HepG2 (cell line): Measurements from ENCODE around the gene CD28. TPM values are rescaled to one million over a fixed set of nuclear protein-coding genes. Genes with fewer than 3 reads are reported as not detected.

Experiments
- ATAC-seq: fragments of 200-7000 bp; cut with Tn5 transposase; 3 replicates; pipeline ENCODE4 v1.9.1; 2020; ENCODE audit warnings: mild to moderate bottlenecking, moderate library complexity
- BruUV-seq: library from RNA; stranded (reverse); fragments of 400-500 nt; replicated peaks from 2 replicates; lab custom pipeline; 2021; lab: Mats Ljungman, UMichigan
- CTCF ChIA-PET: fragments of 300-600 bp; formaldehyde crosslinking; extraction: SDS; loops from one replicate; lab custom pipeline; 2021; ENCODE audit warnings: low total read pairs, inconsistent platforms, low intra/inter-chr PET ratio; lab: Yijun Ruan, JAX
- POLR2A ChIA-PET: fragments of 350-600 bp; sonication (Branson Sonifier 250); formaldehyde crosslinking; loops from one replicate; lab custom pipeline; 2020; ENCODE audit warnings: antibody characterized with exemption, inconsistent platforms; lab: Yijun Ruan, JAX
- DNase-seq: peaks from one replicate; pipeline ENCODE4 v3.0.0-alpha.2; 2015; ENCODE audit warnings: low spot score
- FAIRE-seq: peaks from 3 replicates; lab custom pipeline; 2011; peaks lifted over from hg19 to GRCh38; lab: Jason Lieb, UNC
- H2AFZ ChIP-seq: one replicate; pipeline ENCODE4 v1.6.1; 2011; ENCODE audit warnings: low read length, inconsistent platforms
- H3K27ac ChIP-seq: fragments of 300-600 bp; 3 replicates; pipeline ENCODE4 v1.8.0; 2011; ENCODE audit warnings: mixed run types, mild to moderate bottlenecking, mixed read lengths, low read length, inconsistent platforms; ENCODE audit not compliant: insufficient read depth; ENCODE audit errors: extremely low read length
- H3K27me3 ChIP-seq, 2 experiments: fragments of 200-600 bp in 1 of 2; 2 replicates in 1 of 2; 3 replicates in 1 of 2; pipeline versions ENCODE4 v1.6.0 to v1.8.0; 2011; ENCODE audit warnings: low read length in 2 of 2, mild to moderate bottlenecking in 2 of 2, moderate library complexity in 2 of 2, inconsistent platforms in 1 of 2; ENCODE audit not compliant: insufficient read depth in 2 of 2, control insufficient read depth in 1 of 2
- H3K36me3 ChIP-seq, 2 experiments: fragments of 200-600 bp in 1 of 2; replicated peaks in 1 of 2; 2 replicates in 1 of 2; 3 replicates in 1 of 2; pipeline versions ENCODE4 v1.5.1 to v1.8.0; 2011; ENCODE audit warnings: low read length in 2 of 2, inconsistent platforms in 1 of 2; ENCODE audit not compliant: insufficient read depth in 2 of 2, control insufficient read depth in 1 of 2
- H3K4me1 ChIP-seq: 2 replicates; pipeline ENCODE4 v1.5.1; 2012; ENCODE audit warnings: low read length, inconsistent platforms; ENCODE audit not compliant: insufficient read depth
- H3K4me2 ChIP-seq: 2 replicates; pipeline ENCODE4 v1.6.0; 2011; ENCODE audit warnings: low read depth, low read length, inconsistent platforms
- H3K4me3 ChIP-seq, 3 experiments: fragments of 200-600 bp in 1 of 3; sonication (generic), shearing (Covaris generic) in 1 of 3; replicated peaks in 1 of 3; 2 replicates each; pipeline ENCODE4 v1.5.1; 2011 to 2016; ENCODE audit warnings: low read length in 3 of 3, inconsistent platforms in 2 of 3, low read depth in 2 of 3, mild to moderate bottlenecking in 2 of 3, control low read depth in 1 of 3, mixed read lengths in 1 of 3; ENCODE audit not compliant: insufficient read depth in 1 of 3
- H3K79me2 ChIP-seq: one replicate; pipeline ENCODE4 v1.6.1; 2011; ENCODE audit warnings: low read length, inconsistent platforms; ENCODE audit not compliant: insufficient read depth
- H3K9ac ChIP-seq: 2 replicates; pipeline ENCODE4 v1.6.0; 2011; ENCODE audit warnings: mild to moderate bottlenecking, low read depth, low read length, inconsistent platforms; ENCODE audit not compliant: insufficient read depth
- H3K9me3 ChIP-seq: 2 replicates; pipeline ENCODE4 v1.5.1; 2012; ENCODE audit warnings: mild to moderate bottlenecking, low read length
- H4K20me1 ChIP-seq: 2 replicates; pipeline ENCODE4 v1.6.0; 2011; ENCODE audit warnings: inconsistent platforms, mild to moderate bottlenecking, low read length, moderate library complexity; ENCODE audit not compliant: insufficient read depth
- CREB1 ChIP-seq, 2 experiments: fragments of 450-650 bp in 1 of 2; IDR thresholded peaks; 2 replicates each; pipeline ENCODE4 v1.6.1; 2016 to 2017; ENCODE audit warnings: control low read depth in 1 of 2, mild to moderate bottlenecking in 1 of 2, missing compliant biosample characterization in 1 of 2, missing genetic modification characterization in 1 of 2
- GLI4 ChIP-seq: sonication (generic); formaldehyde crosslinking; IDR thresholded peaks from 2 replicates; pipeline ENCODE4 v1.5.1; 2020; ENCODE audit warnings: missing genetic modification reagents, mild to moderate bottlenecking, moderate library complexity, borderline replicate concordance
- IKZF4 ChIP-seq: sonication (generic); formaldehyde crosslinking; IDR thresholded peaks from 2 replicates; pipeline ENCODE4 v1.5.1; 2020; ENCODE audit warnings: borderline replicate concordance, mild to moderate bottlenecking, low read depth, missing genetic modification reagents; ENCODE audit errors: not compliant biosample characterization
- MATR3 ChIP-seq: sonication (generic); formaldehyde crosslinking; IDR thresholded peaks from 2 replicates; pipeline ENCODE4 v1.4.0; 2020; ENCODE audit warnings: missing genetic modification reagents
- NAIF1 ChIP-seq: sonication (generic); formaldehyde crosslinking; IDR thresholded peaks from 2 replicates; pipeline ENCODE4 v1.5.0; 2020; ENCODE audit warnings: mild to moderate bottlenecking, missing genetic modification reagents, borderline replicate concordance
- ZNF101 ChIP-seq: sonication (generic); formaldehyde crosslinking; IDR thresholded peaks from 2 replicates; pipeline ENCODE4 v1.4.0; 2020; ENCODE audit warnings: mild to moderate bottlenecking, low read depth, missing genetic modification reagents, borderline replicate concordance
- ZNF251 ChIP-seq: sonication (generic); formaldehyde crosslinking; IDR thresholded peaks from 2 replicates; pipeline ENCODE4 v1.9.0; 2021; ENCODE audit warnings: mild to moderate bottlenecking, missing genetic modification reagents
- ZNF549 ChIP-seq: sonication (generic); formaldehyde crosslinking; IDR thresholded peaks from 2 replicates; pipeline ENCODE4 v1.5.0; 2020; ENCODE audit warnings: missing genetic modification reagents
- ZNF629 ChIP-seq: sonication (generic); formaldehyde crosslinking; conservative IDR thresholded peaks from 2 replicates; pipeline ENCODE4 v1.5.0; 2020; ENCODE audit warnings: missing genetic modification reagents
- ZNF777 ChIP-seq: sonication (generic); formaldehyde crosslinking; IDR thresholded peaks from 2 replicates; pipeline ENCODE4 v1.4.0; 2020; ENCODE audit warnings: missing genetic modification reagents
- WGBS: methylation state at CpG from one replicate; pipeline ENCODE4 v1.1.6; 2017; ENCODE audit warnings: low lambda C conversion rate; 5-methylcytosine and 5-hydroxymethylcytosine counted together
- in situ Hi-C: cut with HindIII; loops from 2 replicates; pipeline ENCODE4 v1.10.0; 2017; ENCODE audit warnings: low pct_unique_long_range_greater_than_20kb; ENCODE audit not compliant: extremely low pct_ligation_motif_present
- intact Hi-C: fragments of 100-400 bp; cut with micrococcal nuclease; formaldehyde crosslinking; loops from one replicate; pipeline ENCODE4 v1.10.0; 2022; ENCODE audit not compliant: unreplicated experiment
- polyA plus RNA-seq, 8 experiments: library from polyadenylated mRNA; depleted of rRNA in 3 of 8; stranded (reverse) in 7 of 8; unstranded in 1 of 8; fragments of >200 nt; fragmentation: Illumina TruSeq in 4 of 8; extraction: Trizol in 4 of 8; gene quantifications; 2 replicates each; pipeline versions ENCODE4 v1.2.1 to v1.2.3, GENCODE V29; 2011 to 2016; ENCODE audit warnings: low read depth in 4 of 8, missing spikeins in 1 of 8, mixed read lengths in 1 of 8; ENCODE audit not compliant: insufficient read depth in 1 of 8
- total RNA-seq, 5 experiments: library from RNA; depleted of rRNA; stranded (reverse); fragments of >200 nt; fragmentation: Illumina TruSeq; extraction: Trizol; gene quantifications; 2 replicates each; pipeline ENCODE4 v1.2.3, GENCODE V29; 2016; ENCODE audit warnings: low read depth in 1 of 5
- TF ChIP-seq, protein P1 (sequence below): sonication (generic); formaldehyde crosslinking; IDR thresholded peaks from 2 replicates; pipeline ENCODE4 v1.9.0; 2021; ENCODE audit warnings: mild to moderate bottlenecking, missing genetic modification reagents
- TF ChIP-seq, protein P2 (sequence below): sonication (generic); formaldehyde crosslinking; IDR thresholded peaks from 2 replicates; pipeline ENCODE4 v1.4.0; 2020; ENCODE audit warnings: missing genetic modification reagents; ENCODE audit errors: not compliant biosample characterization
- TF ChIP-seq, protein P3 (sequence below): sonication (generic); formaldehyde crosslinking; IDR thresholded peaks from 2 replicates; pipeline ENCODE4 v1.4.0; 2020; ENCODE audit warnings: missing genetic modification reagents

The CD28 gene
- total and polyA plus RNA-seq, 2 of the 13 experiments (the other 11 are each of a cell fraction or from before 2014, with no cell fraction given) = not detected

DNA sequence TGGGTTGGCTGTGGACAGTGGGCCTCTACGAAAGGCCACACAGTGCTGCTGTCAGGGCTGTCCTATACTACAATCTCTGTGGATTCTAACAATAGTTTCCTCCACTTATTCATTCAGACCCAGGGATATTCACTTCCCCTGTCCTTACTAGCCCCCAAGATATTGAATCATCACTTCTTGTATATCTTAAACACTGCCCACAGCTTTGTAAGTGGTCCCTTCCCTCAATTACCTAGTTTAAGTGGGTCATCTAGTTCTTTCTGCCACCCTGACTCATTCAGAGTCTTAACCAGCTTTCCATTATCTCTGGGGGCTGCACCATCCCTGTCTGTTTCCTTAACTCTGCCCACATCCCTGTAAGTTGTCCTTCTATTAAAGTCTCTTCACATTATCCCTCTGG lies 69.2 kb downstream of the CD28 start:
- DNase-seq = no peak
- no peaks in the 10 kb centered on the region for H3K9me3 ChIP-seq
- no peak for FAIRE-seq
- no TSS peak for BruUV-seq
- no peak overlapping the region for H3K9ac ChIP-seq
- no peak overlapping the region for H3K4me2 ChIP-seq
- ChIA-PET POLR2A (interaction anchor here (1.1 kb wide), 1 partner anchor 17 kb away, joined by 3 read pairs; no protein-coding TSS in a partner anchor), CTCF (no interaction called here)
- no peaks in the 10 kb centered on the region for H3K36me3 ChIP-seq
- H3K27me3 ChIP-seq = no peaks in the 10 kb centered on the region
- ATAC-seq = no peak
- 87% methylated on average over 1 of the region's 1 CpG for whole genome bisulfite sequencing
- H2AFZ ChIP-seq = no peak overlapping the region
- no peak overlapping the region for H3K27ac ChIP-seq
- H4K20me1 ChIP-seq = no peaks in the 10 kb centered on the region
- intact Hi-C loops (no loop called here), in situ Hi-C loops (no loop called here)
- peaks cover 8% of the 10 kb centered on the region; the same call in 1 of the 2 replicates for H3K4me1 ChIP-seq
- H3K79me2 ChIP-seq = no peaks in the 10 kb centered on the region
- TF ChIP-seq IKZF4 (CRISPR knock-in tag) (no peak), ZNF549 (no peak), ZNF101 (CRISPR knock-in tag) (no peak), ZNF629 (no peak), ZNF777 (CRISPR knock-in tag) (no peak), ZNF251 (CRISPR knock-in tag) (no peak), MATR3 (CRISPR knock-in tag) (no peak), CREB1 (IDR thresholded peaks at IDR 0.05) (no peak), CREB1 (CRISPR knock-in tag; IDR thresholded peaks at IDR 0.05) (no peak), GLI4 (CRISPR knock-in tag) (no peak), NAIF1 (CRISPR knock-in tag) (no peak)
- TF ChIP-seq, protein P1, sequence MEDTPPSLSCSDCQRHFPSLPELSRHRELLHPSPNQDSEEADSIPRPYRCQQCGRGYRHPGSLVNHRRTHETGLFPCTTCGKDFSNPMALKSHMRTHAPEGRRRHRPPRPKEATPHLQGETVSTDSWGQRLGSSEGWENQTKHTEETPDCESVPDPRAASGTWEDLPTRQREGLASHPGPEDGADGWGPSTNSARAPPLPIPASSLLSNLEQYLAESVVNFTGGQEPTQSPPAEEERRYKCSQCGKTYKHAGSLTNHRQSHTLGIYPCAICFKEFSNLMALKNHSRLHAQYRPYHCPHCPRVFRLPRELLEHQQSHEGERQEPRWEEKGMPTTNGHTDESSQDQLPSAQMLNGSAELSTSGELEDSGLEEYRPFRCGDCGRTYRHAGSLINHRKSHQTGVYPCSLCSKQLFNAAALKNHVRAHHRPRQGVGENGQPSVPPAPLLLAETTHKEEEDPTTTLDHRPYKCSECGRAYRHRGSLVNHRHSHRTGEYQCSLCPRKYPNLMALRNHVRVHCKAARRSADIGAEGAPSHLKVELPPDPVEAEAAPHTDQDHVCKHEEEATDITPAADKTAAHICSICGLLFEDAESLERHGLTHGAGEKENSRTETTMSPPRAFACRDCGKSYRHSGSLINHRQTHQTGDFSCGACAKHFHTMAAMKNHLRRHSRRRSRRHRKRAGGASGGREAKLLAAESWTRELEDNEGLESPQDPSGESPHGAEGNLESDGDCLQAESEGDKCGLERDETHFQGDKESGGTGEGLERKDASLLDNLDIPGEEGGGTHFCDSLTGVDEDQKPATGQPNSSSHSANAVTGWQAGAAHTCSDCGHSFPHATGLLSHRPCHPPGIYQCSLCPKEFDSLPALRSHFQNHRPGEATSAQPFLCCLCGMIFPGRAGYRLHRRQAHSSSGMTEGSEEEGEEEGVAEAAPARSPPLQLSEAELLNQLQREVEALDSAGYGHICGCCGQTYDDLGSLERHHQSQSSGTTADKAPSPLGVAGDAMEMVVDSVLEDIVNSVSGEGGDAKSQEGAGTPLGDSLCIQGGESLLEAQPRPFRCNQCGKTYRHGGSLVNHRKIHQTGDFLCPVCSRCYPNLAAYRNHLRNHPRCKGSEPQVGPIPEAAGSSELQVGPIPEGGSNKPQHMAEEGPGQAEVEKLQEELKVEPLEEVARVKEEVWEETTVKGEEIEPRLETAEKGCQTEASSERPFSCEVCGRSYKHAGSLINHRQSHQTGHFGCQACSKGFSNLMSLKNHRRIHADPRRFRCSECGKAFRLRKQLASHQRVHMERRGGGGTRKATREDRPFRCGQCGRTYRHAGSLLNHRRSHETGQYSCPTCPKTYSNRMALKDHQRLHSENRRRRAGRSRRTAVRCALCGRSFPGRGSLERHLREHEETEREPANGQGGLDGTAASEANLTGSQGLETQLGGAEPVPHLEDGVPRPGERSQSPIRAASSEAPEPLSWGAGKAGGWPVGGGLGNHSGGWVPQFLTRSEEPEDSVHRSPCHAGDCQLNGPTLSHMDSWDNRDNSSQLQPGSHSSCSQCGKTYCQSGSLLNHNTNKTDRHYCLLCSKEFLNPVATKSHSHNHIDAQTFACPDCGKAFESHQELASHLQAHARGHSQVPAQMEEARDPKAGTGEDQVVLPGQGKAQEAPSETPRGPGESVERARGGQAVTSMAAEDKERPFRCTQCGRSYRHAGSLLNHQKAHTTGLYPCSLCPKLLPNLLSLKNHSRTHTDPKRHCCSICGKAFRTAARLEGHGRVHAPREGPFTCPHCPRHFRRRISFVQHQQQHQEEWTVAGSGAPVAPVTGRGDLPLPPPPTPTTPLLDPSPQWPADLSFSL (CRISPR knock-in tag) = no peak
- TF ChIP-seq, protein P2, sequence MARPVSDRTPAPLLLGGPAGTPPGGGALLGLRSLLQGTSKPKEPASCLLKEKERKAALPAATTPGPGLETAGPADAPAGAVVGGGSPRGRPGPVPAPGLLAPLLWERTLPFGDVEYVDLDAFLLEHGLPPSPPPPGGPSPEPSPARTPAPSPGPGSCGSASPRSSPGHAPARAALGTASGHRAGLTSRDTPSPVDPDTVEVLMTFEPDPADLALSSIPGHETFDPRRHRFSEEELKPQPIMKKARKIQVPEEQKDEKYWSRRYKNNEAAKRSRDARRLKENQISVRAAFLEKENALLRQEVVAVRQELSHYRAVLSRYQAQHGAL (CRISPR knock-in tag) = no peak
- TF ChIP-seq, protein P3, sequence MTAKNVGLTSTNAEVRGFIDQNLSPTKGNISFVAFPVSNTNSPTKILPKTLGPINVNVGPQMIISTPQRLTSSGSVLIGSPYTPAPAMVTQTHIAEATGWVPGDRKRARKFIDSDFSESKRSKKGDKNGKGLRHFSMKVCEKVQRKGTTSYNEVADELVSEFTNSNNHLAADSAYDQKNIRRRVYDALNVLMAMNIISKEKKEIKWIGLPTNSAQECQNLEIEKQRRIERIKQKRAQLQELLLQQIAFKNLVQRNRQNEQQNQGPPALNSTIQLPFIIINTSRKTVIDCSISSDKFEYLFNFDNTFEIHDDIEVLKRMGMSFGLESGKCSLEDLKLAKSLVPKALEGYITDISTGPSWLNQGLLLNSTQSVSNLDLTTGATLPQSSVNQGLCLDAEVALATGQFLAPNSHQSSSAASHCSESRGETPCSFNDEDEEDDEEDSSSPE (CRISPR knock-in tag) = no peak
- H3K4me3 ChIP-seq = no peak overlapping the region
